ENCODE measurements around the gene AFAP1L2.

DNA sequence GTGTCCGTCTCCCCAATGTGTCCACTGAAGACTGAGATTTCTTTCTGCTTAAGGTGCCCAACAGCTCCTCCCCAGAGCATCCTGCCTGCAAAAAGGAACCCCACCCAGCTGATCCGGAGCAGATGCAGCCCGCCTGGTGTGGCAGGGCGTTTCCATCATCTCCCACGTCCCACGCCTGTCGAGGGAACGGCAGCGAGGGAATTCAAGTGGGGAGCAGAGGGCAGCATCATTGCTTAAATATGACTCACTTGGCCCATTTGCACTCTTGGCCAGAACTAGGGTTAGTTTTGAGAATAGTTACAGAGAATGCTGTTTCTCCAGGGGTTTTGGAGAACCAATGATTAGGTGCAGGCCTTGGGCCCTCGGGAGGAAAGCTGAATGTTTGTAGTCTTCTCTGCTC, 144.5 kb downstream of the AFAP1L2 start:
- TF ChIP-seq, protein P1, sequence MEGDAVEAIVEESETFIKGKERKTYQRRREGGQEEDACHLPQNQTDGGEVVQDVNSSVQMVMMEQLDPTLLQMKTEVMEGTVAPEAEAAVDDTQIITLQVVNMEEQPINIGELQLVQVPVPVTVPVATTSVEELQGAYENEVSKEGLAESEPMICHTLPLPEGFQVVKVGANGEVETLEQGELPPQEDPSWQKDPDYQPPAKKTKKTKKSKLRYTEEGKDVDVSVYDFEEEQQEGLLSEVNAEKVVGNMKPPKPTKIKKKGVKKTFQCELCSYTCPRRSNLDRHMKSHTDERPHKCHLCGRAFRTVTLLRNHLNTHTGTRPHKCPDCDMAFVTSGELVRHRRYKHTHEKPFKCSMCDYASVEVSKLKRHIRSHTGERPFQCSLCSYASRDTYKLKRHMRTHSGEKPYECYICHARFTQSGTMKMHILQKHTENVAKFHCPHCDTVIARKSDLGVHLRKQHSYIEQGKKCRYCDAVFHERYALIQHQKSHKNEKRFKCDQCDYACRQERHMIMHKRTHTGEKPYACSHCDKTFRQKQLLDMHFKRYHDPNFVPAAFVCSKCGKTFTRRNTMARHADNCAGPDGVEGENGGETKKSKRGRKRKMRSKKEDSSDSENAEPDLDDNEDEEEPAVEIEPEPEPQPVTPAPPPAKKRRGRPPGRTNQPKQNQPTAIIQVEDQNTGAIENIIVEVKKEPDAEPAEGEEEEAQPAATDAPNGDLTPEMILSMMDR (IDR thresholded peaks at IDR 0.05) = no peak
- TF ChIP-seq POLR2A (IDR thresholded peaks at IDR 0.05) = no peak
